ENCODE results near the gene PROX2.

- TF ChIP-seq CTCF (optimal IDR thresholded peaks at IDR 0.05 in 1 of 3, IDR thresholded peaks at IDR 0.05 in 1 of 3, conservative IDR thresholded peaks at IDR 0.05 in 1 of 3; ENCODE audit: extremely low read depth in 1 of 3, insufficient read depth in 2 of 3, low read length in 3 of 3) = no peak
- no peak for TF ChIP-seq EZH2 (IDR thresholded peaks at IDR 0.05; ENCODE audit: low read length)
These were observed 17.7 kb upstream of the PROX2 start for GRCh38 chr14:74893614-74894091.
